HCT116 (cell line): ENCODE measurements around the gene APBA2. TPM values are rescaled to one million over a fixed set of nuclear protein-coding genes. Genes with fewer than 3 reads are reported as not detected.

Source experiments
- ATAC-seq: fragments of 200-7000 bp; cut with Tn5 transposase; 2 replicates; pipeline ENCODE4 v1.9.1; 2020; ENCODE audit warnings: mild to moderate bottlenecking, moderate library complexity
- BruUV-seq: library from RNA; stranded (reverse); fragments of 400-500 nt; replicated peaks from 2 replicates; lab custom pipeline; 2021; lab: Mats Ljungman, UMichigan
- CTCF ChIA-PET: fragments of 300-600 bp; sonication (Branson Sonifier 250); formaldehyde crosslinking; loops from one replicate; lab custom pipeline; 2021; ENCODE audit warnings: antibody characterized with exemption; lab: Charles Lee
- POLR2A ChIA-PET: fragments of 300-600, 350-600 bp; sonication (Branson Sonifier 250); formaldehyde crosslinking; loops from one replicate; lab custom pipeline; 2021; ENCODE audit warnings: antibody characterized with exemption; lab: Charles Lee
- RAD21 ChIA-PET, 2 experiments: fragments of 300-600 bp; sonication (Branson Sonifier 250); formaldehyde crosslinking; loops; one replicate each; lab custom pipeline; 2023; ENCODE audit warnings: low total read pairs in 2 of 2; ENCODE audit not compliant: uncharacterized antibody in 2 of 2, unreplicated experiment in 2 of 2, low non-redundant PET in 1 of 2; lab: Charles Lee
- DNase-seq: peaks from one replicate; pipeline ENCODE4 v3.0.0-alpha.2; 2010; ENCODE audit warnings: low read depth, low spot score
- H2AFZ ChIP-seq: fragments of 200-600 bp; shearing (Covaris generic), sonication (generic); 2 replicates; pipeline ENCODE4 v1.6.1; 2017; ENCODE audit warnings: low read depth, mixed run types, mixed read lengths, antibody characterized with exemption, low read length; ENCODE audit not compliant: poor library complexity, severe bottlenecking
- H3K27ac ChIP-seq: 2 replicates; pipeline ENCODE4 v1.5.1; 2012; ENCODE audit warnings: low read depth, low read length
- H3K27me3 ChIP-seq: fragments of 200-600 bp; sonication (generic); 2 replicates; pipeline ENCODE4 v1.6.1; 2016; ENCODE audit warnings: mixed run types, low read length, mixed read lengths; ENCODE audit not compliant: insufficient read depth
- H3K36me3 ChIP-seq, 2 experiments: fragments of 200-500 bp in 1 of 2; fragments of 200-600 bp in 1 of 2; sonication (Bioruptor generic) in 1 of 2; sonication (generic) in 1 of 2; 2 replicates each; pipeline versions ENCODE4 v1.5.1 to v1.6.1; 2014 to 2016; ENCODE audit warnings: low read length in 2 of 2, inconsistent platforms in 1 of 2, mixed read lengths in 1 of 2, mixed run types in 1 of 2; ENCODE audit not compliant: insufficient read depth in 2 of 2, control insufficient read depth in 1 of 2
- H3K4me1 ChIP-seq, 2 experiments: fragments of 200-600 bp in 1 of 2; sonication (generic) in 1 of 2; 2 replicates each; pipeline versions ENCODE4 v1.5.1 to v1.6.1; 2012 to 2017; ENCODE audit warnings: low read length in 2 of 2, inconsistent platforms in 1 of 2, mild to moderate bottlenecking in 1 of 2, mixed read lengths in 1 of 2, mixed run types in 1 of 2, moderate library complexity in 1 of 2; ENCODE audit not compliant: insufficient read depth in 2 of 2, control insufficient read depth in 1 of 2
- H3K4me2 ChIP-seq: fragments of 200-600 bp; sonication (generic); 2 replicates; pipeline ENCODE4 v1.6.1; 2017; ENCODE audit warnings: mixed run types, low read length, mixed read lengths
- H3K4me3 ChIP-seq, 2 experiments: fragments of 200-600 bp in 1 of 2; sonication (generic) in 1 of 2; replicated peaks in 1 of 2; 2 replicates each; pipeline ENCODE4 v1.5.1; 2011 to 2016; ENCODE audit warnings: low read length in 2 of 2, control low read depth in 1 of 2, low read depth in 1 of 2, mild to moderate bottlenecking in 1 of 2, mixed read lengths in 1 of 2, mixed run types in 1 of 2
- H3K79me2 ChIP-seq: fragments of 200-600 bp; sonication (generic); 2 replicates; pipeline ENCODE4 v1.6.1; 2017; ENCODE audit warnings: mild to moderate bottlenecking, mixed run types, low read length, moderate library complexity, mixed read lengths; ENCODE audit not compliant: insufficient read depth
- H3K9ac ChIP-seq: fragments of 200-600 bp; sonication (generic); 2 replicates; pipeline ENCODE4 v1.6.1; 2016; ENCODE audit warnings: low read length, mixed read lengths
- H3K9me2 ChIP-seq: fragments of 200-600 bp; sonication (generic), shearing (Covaris generic); 2 replicates; pipeline ENCODE4 v1.6.1; 2017; ENCODE audit warnings: mixed run types, mild to moderate bottlenecking, moderate library complexity; ENCODE audit not compliant: insufficient read depth
- H3K9me3 ChIP-seq, 2 experiments: fragments of 200-500 bp in 1 of 2; fragments of 200-600 bp in 1 of 2; sonication (Bioruptor generic) in 1 of 2; sonication (generic) in 1 of 2; 2 replicates each; pipeline ENCODE4 v1.6.1; 2014 to 2017; ENCODE audit warnings: low read length in 2 of 2, mixed read lengths in 2 of 2, inconsistent platforms in 1 of 2, low read depth in 1 of 2, mild to moderate bottlenecking in 1 of 2, mixed run types in 1 of 2, moderate library complexity in 1 of 2; ENCODE audit not compliant: control insufficient read depth in 1 of 2, insufficient read depth in 1 of 2
- H4K20me1 ChIP-seq: fragments of 200-600 bp; sonication (generic), shearing (Covaris generic); 2 replicates; pipeline ENCODE4 v1.6.1; 2017; ENCODE audit warnings: mixed run types, mild to moderate bottlenecking, moderate library complexity; ENCODE audit not compliant: insufficient read depth
- ATF3 ChIP-seq: IDR thresholded peaks from 2 replicates; pipeline ENCODE4 v1.6.1; 2012
- CEBPB ChIP-seq: IDR thresholded peaks from 2 replicates; pipeline ENCODE4 v1.6.1; 2012; ENCODE audit warnings: low read depth
- CTCF ChIP-seq, 3 experiments: fragments of 200-600 bp in 1 of 3; sonication (generic) in 1 of 3; IDR thresholded peaks in 2 of 3; conservative IDR thresholded peaks in 1 of 3; 2 replicates each; pipeline ENCODE4 v1.5.1; 2012 to 2017; ENCODE audit warnings: low read depth in 2 of 3, low read length in 2 of 3, antibody characterized with exemption in 1 of 3, borderline replicate concordance in 1 of 3, control low read depth in 1 of 3, mild to moderate bottlenecking in 1 of 3, mixed read lengths in 1 of 3, mixed run types in 1 of 3, moderate library complexity in 1 of 3; ENCODE audit not compliant: insufficient read depth in 1 of 3
- ELF1 ChIP-seq: IDR thresholded peaks from 2 replicates; pipeline ENCODE4 v1.6.1; 2012; ENCODE audit warnings: low read depth, borderline replicate concordance
- EZH2 ChIP-seq: fragments of 200-600 bp; sonication (generic); IDR thresholded peaks from 2 replicates; pipeline ENCODE4 v1.6.1; 2017; ENCODE audit warnings: antibody characterized with exemption, mixed run types
- EZH2phosphoT487 ChIP-seq: fragments of 200-600 bp; IDR thresholded peaks from 2 replicates; pipeline ENCODE4 v1.6.1; 2018; ENCODE audit warnings: antibody characterized with exemption, borderline replicate concordance
- JUND ChIP-seq: IDR thresholded peaks from 2 replicates; pipeline ENCODE4 v1.6.1; 2012
- MAX ChIP-seq: IDR thresholded peaks from 2 replicates; pipeline ENCODE4 v1.6.1; 2012
- POLR2A ChIP-seq: IDR thresholded peaks from 2 replicates; pipeline ENCODE4 v1.7.0; 2011; ENCODE audit warnings: borderline replicate concordance; ENCODE audit not compliant: insufficient read depth, insufficient read length; ENCODE audit errors: extremely low read depth
- POLR2AphosphoS5 ChIP-seq: IDR thresholded peaks from 2 replicates; pipeline ENCODE4 v1.6.1; 2011; ENCODE audit warnings: mild to moderate bottlenecking, low read depth, low read length, moderate library complexity
- RAD21 ChIP-seq: IDR thresholded peaks from 2 replicates; pipeline ENCODE4 v1.6.1; 2012; ENCODE audit warnings: low read depth, mild to moderate bottlenecking
- SIN3A ChIP-seq: IDR thresholded peaks from 2 replicates; pipeline ENCODE4 v1.6.1; 2012; ENCODE audit warnings: low read depth
- SP1 ChIP-seq: IDR thresholded peaks from 2 replicates; pipeline ENCODE4 v1.6.1; 2012; ENCODE audit warnings: low read depth
- SRF ChIP-seq: IDR thresholded peaks from 2 replicates; pipeline ENCODE4 v1.6.1; 2012; ENCODE audit warnings: low read depth
- TCF7L2 ChIP-seq: IDR thresholded peaks from 2 replicates; pipeline ENCODE4 v1.7.0; 2011; ENCODE audit warnings: borderline replicate concordance, inconsistent platforms; ENCODE audit not compliant: insufficient read depth, insufficient read length; ENCODE audit errors: extremely low read depth
- ZBTB33 ChIP-seq: IDR thresholded peaks from 2 replicates; pipeline ENCODE4 v1.6.1; 2011; ENCODE audit warnings: mild to moderate bottlenecking, low read length, moderate library complexity; ENCODE audit not compliant: insufficient replicate concordance; ENCODE audit errors: extremely low read depth
- ZFX ChIP-seq: fragments of 450-650 bp; IDR thresholded peaks from 2 replicates; pipeline ENCODE4 v1.6.1; 2017
- ZNF274 ChIP-seq: fragments of 200-500 bp; sonication (Bioruptor generic); IDR thresholded peaks from 2 replicates; pipeline ENCODE4 v1.6.1; 2014; ENCODE audit warnings: mild to moderate bottlenecking, low read depth, low read length, inconsistent platforms
- intact Hi-C: fragments of 100-400 bp; cut with micrococcal nuclease; formaldehyde crosslinking; loops from 2 replicates; pipeline ENCODE4 v1.10.0; 2022
- total RNA-seq: library from RNA; stranded (reverse); gene quantifications from one replicate; pipeline ENCODE4 v1.2.1, GENCODE V29; 2021; ENCODE audit not compliant: unreplicated experiment

APBA2 gene
- total RNA-seq, 1 experiment from 2014 or later: 0.47 TPM

- Histone ChIP-seq H3K79me2 (no peaks in the 10 kb centered on the region), H3K4me1 (no peaks in the 10 kb centered on the region), H3K9me3 (no peaks in the 10 kb centered on the region), H2AFZ (no peak overlapping the region), H3K27me3 (peaks cover 11% of the 10 kb centered on the region; the same call in 1 of the 2 replicates), H3K9ac (no peak overlapping the region), H3K9me2 (no peaks in the 10 kb centered on the region), H4K20me1 (no peaks in the 10 kb centered on the region), H3K27ac (no peak overlapping the region), H3K4me3 (no peak overlapping the region), H3K36me3 (no peaks in the 10 kb centered on the region), H3K4me2 (no peak overlapping the region)
- ChIA-PET CTCF (no interaction called here), POLR2A (no interaction called here), RAD21 (no interaction called here)
- no peak for TF ChIP-seq MAX
- TF ChIP-seq POLR2AphosphoS5: no peak
- intact Hi-C loops: no loop called here
- DNase-seq: no peak
- no peak for ATAC-seq
- no TSS peak for BruUV-seq
Observed at GRCh38 chr15:29046281-29046810, 160.6 kb downstream of the APBA2 start.

GRCh38 chr15:29046977-29047376 lies 161.2 kb downstream of the APBA2 start:
- H3K27me3 ChIP-seq: peaks cover 11% of the 10 kb centered on the region; the same call in 1 of the 2 replicates
- H3K9me2 ChIP-seq: no peaks in the 10 kb centered on the region
- ATAC-seq (no peak), DNase-seq (no peak)
- H3K9me3 ChIP-seq: no peaks in the 10 kb centered on the region
- no peaks in the 10 kb centered on the region for H3K79me2 ChIP-seq
- H2AFZ ChIP-seq: no peak overlapping the region
- H3K4me3 ChIP-seq: no peak overlapping the region
- H3K36me3 ChIP-seq: no peaks in the 10 kb centered on the region
- CTCF ChIA-PET: no interaction called here
- intact Hi-C loops: no loop called here
- no peak overlapping the region for H3K4me2 ChIP-seq
- H3K27ac ChIP-seq: no peak overlapping the region
- no peaks in the 10 kb centered on the region for H3K4me1 ChIP-seq
- H4K20me1 ChIP-seq: no peaks in the 10 kb centered on the region
- no peak overlapping the region for H3K9ac ChIP-seq
- POLR2A ChIA-PET: no interaction called here
- no TSS peak for BruUV-seq
- RAD21 ChIA-PET: no interaction called here
- TF ChIP-seq CEBPB: no peak
- no peak for TF ChIP-seq ATF3
- no peak for TF ChIP-seq EZH2
- TF ChIP-seq JUND: no peak
- no peak for TF ChIP-seq EZH2phosphoT487
- TF ChIP-seq ZFX: no peak
- no peak for TF ChIP-seq POLR2A
- TF ChIP-seq RAD21: no peak
- no peak for TF ChIP-seq ELF1
- no peak for TF ChIP-seq TCF7L2
- no peak for TF ChIP-seq SP1
- TF ChIP-seq CTCF (IDR thresholded peaks at IDR 0.05 in 2 of 3, conservative IDR thresholded peaks at IDR 0.05 in 1 of 3; ENCODE audit: borderline replicate concordance in 1 of 3, insufficient read depth in 1 of 3, low read depth in 2 of 3, low read length in 2 of 3): no peak
- TF ChIP-seq SRF: no peak
- no peak for TF ChIP-seq ZNF274
- TF ChIP-seq MAX: no peak
- no peak for TF ChIP-seq SIN3A
- no peak for TF ChIP-seq ZBTB33
